ENCODE measurements around the gene HSPB6.

GRCh38 chr19:35715981-35716800 lies 40.6 kb downstream of the HSPB6 start:
- TF ChIP-seq CTCF (IDR thresholded peaks at IDR 0.05; ENCODE audit: low read length), result no peak
- no peak for TF ChIP-seq EZH2 (IDR thresholded peaks at IDR 0.05; ENCODE audit: borderline replicate concordance, low read length)

Measured in OCI-LY1 (cell line).